Measurements from ENCODE around the gene CHRND.
A peak's percentile ranks its signal among the peaks of the same experiment; 100 is the strongest.
"Not testable (repeated sequence)": the region's sequence is repeated elsewhere in the genome, so short reads cannot be mapped to it uniquely, and the experiment has no call there.

CHRND gene

DNA sequence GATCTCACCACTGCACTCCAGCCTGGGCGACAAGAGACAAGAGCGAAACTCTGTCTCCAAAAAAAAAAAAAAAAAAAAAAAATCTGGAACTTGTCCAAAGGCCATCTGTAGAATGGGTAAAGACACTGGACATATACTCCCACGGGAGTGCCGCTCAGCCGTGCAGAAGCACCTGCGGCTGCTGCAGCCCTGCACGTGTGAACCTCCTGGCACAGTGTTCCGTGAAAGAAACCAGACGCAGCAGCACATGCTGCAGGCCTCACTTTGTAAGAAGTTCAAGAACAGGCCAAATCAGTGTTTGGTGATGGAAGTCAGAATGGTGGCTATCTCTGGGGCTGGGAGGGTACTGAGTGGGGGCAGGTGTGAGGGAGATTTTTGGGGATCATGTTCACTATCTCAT lies 6.5 kb downstream of the CHRND start:
- TF ChIP-seq ZFX (IDR thresholded peaks at IDR 0.05; ENCODE audit: borderline replicate concordance), result no peak
- TF ChIP-seq CTCF (IDR thresholded peaks at IDR 0.05), result no peak
- H3K27ac ChIP-seq, result no peak overlapping the region

DNA sequence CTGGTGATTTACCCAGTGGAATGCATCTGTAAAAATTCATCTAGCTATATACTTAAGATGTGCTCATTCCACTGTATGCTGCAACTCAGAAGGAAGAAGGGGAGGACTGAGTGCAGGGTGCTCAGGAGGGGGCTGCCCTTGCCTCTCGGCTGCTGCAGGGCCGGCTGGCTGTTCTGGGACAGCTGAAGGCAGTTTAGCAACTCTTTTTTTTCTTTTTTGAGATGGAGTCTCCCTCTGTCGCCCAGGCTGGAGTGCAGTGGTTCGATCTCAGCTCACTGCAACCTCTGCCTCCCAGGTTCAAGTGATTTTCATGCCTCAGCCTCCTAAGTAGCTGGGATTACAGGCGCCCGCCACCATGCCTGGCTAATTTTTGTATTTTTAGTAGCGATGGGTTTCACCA lies 6.9 kb downstream of the CHRND start:
- H3K27ac ChIP-seq, result not testable (repeated sequence)

GRCh38 chr2:232533944-232534710 lies 8.2 kb downstream of the CHRND start:
- TF ChIP-seq CTCF (IDR thresholded peaks at IDR 0.05) (no peak), ZFX (IDR thresholded peaks at IDR 0.05; ENCODE audit: borderline replicate concordance) (no peak)
- no peak overlapping the region for H3K27ac ChIP-seq

DNA sequence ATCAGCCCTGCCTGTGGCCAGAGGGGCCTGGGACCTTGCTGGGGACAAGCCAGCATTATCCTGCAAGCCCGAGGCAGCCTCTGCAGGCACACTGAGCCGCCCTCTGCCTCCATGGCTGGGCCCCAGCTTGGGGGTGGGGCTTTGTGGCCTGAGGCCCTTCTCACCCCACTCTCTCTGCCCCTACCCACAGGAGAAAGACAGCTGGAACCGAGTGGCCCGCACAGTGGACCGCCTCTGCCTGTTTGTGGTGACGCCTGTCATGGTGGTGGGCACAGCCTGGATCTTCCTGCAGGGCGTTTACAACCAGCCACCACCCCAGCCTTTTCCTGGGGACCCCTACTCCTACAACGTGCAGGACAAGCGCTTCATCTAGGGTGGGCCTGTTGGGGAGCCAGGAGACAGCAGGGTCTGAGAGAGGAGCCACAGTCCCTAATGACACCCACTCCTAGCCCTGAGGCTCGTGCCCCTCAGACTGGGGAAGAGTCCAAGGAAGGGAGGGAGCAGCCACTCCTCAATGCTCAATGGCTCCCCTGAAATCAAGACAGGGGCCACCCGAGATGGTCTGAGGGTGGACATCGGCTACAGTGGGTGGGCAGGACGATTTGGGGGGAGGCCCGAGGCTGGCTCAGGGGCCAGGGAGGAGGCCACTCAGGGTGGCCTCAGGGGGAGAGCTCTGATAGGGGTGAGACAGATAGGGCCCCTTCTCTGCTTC lies 9.1 kb downstream of the CHRND start:
- TF ChIP-seq CTCF (IDR thresholded peaks at IDR 0.05) (no peak), ZFX (IDR thresholded peaks at IDR 0.05; ENCODE audit: borderline replicate concordance) (no peak)
- no peak overlapping the region for H3K27ac ChIP-seq

- TF ChIP-seq CTCF (IDR thresholded peaks at IDR 0.05) (no peak), ZFX (IDR thresholded peaks at IDR 0.05; ENCODE audit: borderline replicate concordance) (no peak)
- no peak overlapping the region for H3K27ac ChIP-seq
Measured at GRCh38 chr2:232535761-232536530, 10.0 kb downstream of the CHRND start.

DNA sequence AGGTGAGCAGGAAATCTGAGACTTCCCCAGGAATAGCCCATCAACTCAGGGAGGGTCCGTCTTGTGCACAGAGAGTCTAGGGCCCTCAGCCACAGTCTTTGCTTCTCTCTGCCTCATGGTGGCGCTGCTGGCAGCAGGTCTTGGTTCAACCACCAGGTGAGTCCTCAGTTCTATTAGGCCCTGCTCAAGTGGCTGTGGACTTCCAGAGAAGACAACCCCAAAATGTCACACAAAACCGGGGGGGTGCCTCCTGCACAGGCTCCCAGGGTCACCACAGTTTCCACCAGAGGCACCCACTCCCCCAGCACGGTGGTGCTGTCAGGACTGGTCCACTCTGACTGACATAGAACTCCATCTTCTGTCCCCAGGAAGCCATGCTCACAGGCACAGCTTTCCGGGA lies 11.1 kb downstream of the CHRND start:
- peak; percentile 60 for TF ChIP-seq CTCF (IDR thresholded peaks at IDR 0.05)
- no peak for TF ChIP-seq ZFX (IDR thresholded peaks at IDR 0.05; ENCODE audit: borderline replicate concordance)
- no peak overlapping the region for H3K27ac ChIP-seq

GRCh38 chr2:232537499-232537898 lies 11.5 kb downstream of the CHRND start:
- H3K27ac ChIP-seq, result no peak overlapping the region
- TF ChIP-seq ZFX (IDR thresholded peaks at IDR 0.05; ENCODE audit: borderline replicate concordance) (no peak), CTCF (IDR thresholded peaks at IDR 0.05) (no peak)
